ENCODE results near the gene APP.

APP gene

GRCh38 chr21:26170471-26171257 lies at the start of gene APP:
APP (minus strand) TSS chr21:26170770; CDS start chr21:26170620, 150 bp downstream.
- no peak for DNase-seq (ENCODE audit: low read depth)

DNA sequence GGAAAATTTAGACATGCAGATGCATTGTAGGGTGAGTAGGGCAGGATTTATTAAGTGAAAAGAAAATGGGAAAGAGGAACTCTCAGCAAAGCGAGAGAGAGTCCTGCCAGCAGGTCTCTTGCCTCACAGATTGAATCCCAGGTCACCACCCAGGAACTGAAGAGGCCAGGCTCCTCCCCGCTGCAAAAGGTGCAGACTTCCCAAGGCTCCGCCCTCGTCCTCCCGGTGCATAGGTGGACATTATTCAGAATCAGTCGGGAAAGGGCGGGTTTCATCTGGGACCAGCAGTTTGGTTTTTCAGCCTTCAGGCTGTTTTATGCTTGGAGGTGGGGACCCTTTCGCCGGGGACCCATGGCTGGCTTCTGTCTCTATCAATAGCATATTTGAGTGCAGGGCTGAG lies 41.6 kb upstream of the APP start:
- DNase-seq (ENCODE audit: low read depth) = no peak

DNA sequence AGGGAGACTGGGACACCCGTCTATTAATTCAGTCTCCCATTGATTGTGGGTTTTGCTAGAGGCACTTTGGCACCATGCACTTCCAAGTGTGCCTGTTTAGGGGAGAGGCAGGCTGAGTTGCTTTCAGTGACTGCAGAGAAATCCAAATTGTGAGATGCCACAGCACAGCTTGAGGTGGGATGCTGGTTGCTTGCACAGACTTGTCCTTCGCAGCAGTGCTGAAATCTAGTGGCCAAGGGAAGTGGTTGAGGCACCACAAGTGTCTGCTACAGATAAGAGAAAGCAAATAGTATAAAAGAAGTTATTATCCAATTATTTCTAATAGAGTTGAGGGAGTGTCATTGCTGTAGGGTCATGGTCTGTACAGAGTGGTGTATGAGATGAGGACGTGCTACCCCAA lies 40.0 kb upstream of the APP start:
- DNase-seq (ENCODE audit: low read depth) = no peak

GRCh38 chr21:26207021-26207420 lies 36.5 kb upstream of the APP start:
- no peak for DNase-seq (ENCODE audit: low read depth)

DNA sequence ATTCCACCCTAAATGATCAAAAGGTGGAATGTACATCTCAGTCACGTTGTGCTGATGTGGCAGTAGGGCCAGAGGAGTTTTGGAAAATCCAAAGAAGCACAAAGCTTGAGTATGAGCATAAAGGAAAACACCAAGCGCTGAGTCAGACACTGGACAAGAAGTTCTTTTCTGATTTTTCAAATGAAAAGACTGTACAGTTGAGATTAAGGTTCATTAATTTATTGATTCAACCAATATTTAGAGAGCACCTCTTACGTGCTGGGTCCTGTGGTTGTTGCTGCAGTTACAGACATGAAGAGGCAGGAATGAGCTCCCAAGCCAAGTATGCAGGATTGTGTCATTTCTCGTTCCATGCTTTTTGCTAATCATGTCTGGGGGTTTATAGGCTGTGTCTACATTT lies 28.9 kb upstream of the APP start:
- no peak for DNase-seq (ENCODE audit: low read depth)

- DNase-seq (ENCODE audit: low read depth) = no peak
Observed at GRCh38 chr21:26195708-26196107, 25.1 kb upstream of the APP start.

- no peak for DNase-seq (ENCODE audit: low read depth)
Observed at GRCh38 chr21:26194811-26195251, 24.3 kb upstream of the APP start.

GRCh38 chr21:26194326-26194725 lies 23.8 kb upstream of the APP start:
- no peak for DNase-seq (ENCODE audit: low read depth)

GRCh38 chr21:26191609-26192008 lies 21.0 kb upstream of the APP start:
- DNase-seq (ENCODE audit: low read depth) = no peak

DNA sequence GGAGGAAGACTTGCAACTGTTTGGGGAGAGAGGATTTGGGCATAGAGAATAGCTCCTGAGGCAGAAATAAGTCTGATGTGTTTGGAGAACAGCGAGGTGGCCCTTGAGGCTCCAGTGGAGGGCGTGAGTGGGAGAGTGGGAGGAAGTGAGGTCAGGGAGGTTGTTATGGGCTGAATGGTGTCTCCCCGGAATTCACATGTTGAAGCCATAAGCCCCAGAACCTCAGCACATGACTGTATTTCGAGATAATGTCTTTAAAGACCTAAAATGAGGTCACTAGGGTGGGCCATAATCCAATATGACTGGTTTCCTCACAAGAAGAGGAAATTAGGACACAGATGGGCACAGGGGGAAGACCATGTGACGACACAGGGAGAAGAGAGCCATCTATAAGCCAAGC lies 17.9 kb upstream of the APP start:
- DNase-seq (ENCODE audit: low read depth) = no peak

DNA sequence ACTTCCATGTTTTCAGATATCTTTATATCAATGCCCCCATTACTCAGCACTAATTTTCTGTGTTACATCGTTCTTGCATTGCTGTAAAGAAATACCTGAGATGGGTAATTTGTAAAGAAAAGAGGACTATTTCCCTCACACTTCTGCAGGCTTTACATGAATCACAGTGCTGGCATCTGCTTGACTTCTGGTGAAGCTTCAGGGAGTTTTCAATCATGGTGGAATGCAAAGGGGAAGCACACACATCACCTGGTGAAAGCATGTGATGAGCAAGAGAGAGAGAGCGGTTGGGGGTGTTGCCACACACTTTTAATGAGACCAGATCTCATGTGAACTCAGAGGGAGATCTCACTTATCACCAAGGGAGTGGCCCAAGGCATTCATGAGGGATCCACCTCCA lies 14.9 kb upstream of the APP start:
- DNase-seq (ENCODE audit: low read depth) = no peak

- no peak for DNase-seq (ENCODE audit: low read depth)
Observed at GRCh38 chr21:26185021-26185420, 14.5 kb upstream of the APP start.

- DNase-seq (ENCODE audit: low read depth) = no peak
Observed at GRCh38 chr21:26179501-26179900, 8.9 kb upstream of the APP start.

DNA sequence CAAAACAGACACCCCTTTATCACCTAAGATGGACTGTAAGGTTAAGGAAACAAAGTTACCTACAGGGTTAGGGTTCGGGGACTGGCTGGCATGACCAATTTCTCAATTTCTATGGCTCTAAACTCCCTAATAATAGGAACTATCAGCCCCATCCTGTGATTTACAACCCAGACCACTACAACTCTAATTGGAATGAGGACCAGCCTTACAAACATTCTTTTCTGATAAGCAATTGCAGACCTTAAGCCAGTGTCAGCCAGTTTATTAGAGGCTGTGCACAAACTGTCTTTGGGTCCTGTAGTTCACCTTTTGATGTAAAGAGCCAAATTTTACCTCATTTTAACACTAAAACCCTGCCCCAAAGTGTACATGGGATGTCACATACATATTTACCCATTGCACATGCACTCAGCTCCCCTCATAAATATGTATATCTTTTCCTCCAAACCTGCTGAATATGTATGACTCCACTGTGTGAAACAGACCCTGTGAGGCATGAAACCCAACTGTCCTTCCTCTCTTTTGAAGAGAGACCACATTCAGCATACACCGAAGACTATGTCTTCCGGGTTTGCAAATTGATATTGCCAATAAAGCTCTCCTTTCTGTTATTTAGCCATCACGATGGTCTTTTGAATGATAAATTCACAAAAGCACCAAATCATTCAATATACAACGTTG lies 7.3 kb upstream of the APP start:
- no peak for DNase-seq (ENCODE audit: low read depth)

DNA sequence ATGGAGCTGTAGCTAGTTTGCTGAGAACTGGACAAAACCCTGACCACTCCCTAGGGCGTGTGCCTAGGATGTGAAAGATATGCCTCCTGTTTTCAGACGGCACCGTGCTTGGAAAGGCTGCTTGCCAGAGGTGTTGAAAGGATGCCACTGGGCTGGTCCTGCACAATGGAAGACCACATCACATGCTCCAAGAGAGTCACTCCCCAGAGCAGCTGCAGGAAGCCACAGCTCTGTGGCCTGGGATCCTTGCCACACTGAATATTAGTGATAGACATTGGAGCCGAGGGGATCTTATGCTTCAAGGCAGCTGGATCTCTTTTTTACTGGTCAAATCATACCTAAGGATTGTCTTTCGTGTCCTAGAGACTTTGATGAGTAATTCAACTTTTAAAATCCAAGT lies 6.6 kb upstream of the APP start:
- no peak for DNase-seq (ENCODE audit: low read depth)

DNA sequence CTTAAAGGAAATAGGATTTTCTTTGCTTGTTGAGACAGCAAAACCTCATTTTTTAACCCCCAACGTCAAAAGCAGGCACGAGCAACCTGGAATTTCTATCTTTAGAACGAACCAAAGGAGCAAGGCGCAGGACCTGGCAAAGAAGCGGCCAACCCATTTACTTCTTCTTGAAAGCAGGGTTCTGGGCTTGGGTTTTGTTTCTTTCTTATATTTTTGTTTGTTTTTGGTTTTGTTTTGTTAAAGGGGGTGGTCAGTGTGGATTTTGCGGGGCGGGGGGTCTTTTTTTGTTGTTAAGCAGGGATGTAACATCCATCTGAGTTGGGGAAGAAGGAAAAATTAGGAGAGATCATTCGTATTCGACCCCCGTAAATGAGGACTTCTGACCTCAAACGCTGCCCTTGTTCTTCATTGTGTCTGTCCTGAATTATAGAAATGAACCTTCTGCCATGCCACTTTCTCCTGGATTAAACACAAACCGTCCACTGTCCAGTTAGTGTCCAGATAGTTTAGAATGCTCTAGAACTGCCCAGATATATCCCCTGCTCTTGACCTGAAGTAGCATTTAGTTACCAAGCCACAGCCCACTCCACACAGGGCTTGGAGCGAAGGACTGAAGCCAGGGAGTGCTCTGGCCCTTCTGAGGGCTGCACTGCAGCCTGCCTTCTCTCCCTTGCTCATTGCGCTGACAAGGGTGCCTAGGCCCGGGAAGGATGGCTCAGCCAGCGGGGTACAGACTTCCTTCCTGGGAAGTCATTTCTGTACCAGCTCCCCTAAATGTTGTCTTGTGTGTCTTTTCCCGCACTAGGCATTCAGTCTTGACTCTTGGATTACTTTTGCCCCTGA lies 909 bp upstream of the APP start:
- no peak for DNase-seq (ENCODE audit: low read depth)

GRCh38 chr21:26169611-26170470 lies 729 bp downstream of the APP start:
- peak; percentile 27 for DNase-seq (ENCODE audit: low read depth)

DNA sequence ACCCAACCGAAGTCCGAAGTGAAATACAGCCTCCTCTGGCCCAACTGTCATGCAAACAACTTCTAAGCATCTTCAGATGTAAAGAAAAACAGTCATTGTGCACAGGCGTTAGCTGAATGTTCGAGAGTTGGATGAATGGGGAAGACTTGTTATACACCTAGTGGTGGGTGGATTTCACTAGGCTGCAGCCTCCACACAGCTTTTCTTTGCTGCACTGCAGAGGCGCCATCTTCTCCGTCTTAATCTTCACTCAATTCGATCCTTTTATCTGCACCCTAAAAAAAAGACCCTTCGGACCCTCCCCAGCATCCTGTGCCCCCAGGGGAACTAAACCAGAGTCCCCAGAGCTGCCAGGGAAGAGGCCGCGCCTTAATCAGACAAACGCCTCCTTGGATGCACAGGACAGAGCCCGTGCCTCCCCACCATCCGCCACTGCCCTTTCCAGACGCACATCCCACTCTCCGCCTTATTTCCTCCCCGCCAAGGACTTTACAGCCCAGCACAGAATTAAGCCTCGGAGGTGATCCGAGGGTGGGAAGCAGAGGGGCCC lies 1.4 kb downstream of the APP start:
- peak; percentile 31 for DNase-seq (ENCODE audit: low read depth)

DNA sequence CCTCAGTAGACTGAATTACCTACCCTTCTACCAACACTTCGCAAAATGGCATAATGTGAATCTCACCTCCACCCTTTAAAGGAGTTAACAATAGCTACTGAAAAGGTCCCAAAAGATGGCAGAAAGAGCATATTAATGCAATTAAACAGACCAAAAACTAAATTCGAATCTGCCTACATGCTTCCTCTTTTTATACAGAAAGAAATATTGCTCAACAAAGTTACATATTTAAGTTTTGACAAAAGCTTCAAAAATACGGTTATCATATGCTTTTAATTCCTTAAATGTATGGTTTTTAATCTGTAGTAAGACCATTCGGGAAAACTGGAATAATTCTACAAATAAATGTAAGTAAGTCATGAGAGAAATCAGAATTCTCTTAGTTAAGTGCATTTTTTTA lies 2.2 kb downstream of the APP start:
- no peak for DNase-seq (ENCODE audit: low read depth)

DNA sequence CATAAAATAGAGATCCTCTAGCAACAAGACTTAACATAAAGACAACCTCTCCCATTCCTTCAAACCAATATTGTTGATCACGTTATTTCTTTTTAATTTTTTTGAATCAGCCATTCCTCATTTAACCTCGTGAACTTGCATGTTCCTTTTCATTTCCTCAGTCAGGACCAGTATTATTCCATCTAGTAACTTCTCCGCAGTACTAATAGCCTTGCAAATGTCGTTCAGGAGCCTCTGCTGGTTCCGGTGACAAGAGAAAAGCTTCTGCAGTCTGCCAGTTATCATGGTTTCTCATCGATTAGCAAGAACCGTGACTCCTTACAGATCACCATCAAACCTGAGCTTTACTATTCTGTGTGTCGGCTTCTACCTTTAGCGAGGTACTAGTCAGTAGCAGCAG lies 3.0 kb downstream of the APP start:
- no peak for DNase-seq (ENCODE audit: low read depth)

DNA sequence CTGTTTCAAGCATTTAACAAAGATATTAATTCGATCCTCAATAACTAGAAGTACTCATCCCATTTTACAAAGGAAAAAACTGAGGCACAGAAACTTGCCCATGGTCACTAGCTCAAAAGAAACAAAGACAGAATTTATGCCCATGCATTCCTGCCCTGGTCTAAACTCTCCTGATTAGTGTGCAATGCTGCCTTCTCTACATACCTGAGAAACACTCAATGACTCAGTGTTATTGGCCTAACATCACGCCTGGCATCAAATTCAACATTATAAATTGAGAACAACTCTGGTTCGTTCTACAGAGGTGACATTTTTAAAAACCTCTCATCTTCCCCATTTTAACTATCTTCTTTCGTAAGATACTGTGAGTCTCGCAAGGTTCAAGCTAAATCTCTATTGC lies 5.2 kb downstream of the APP start:
- DNase-seq (ENCODE audit: low read depth) = no peak

DNA sequence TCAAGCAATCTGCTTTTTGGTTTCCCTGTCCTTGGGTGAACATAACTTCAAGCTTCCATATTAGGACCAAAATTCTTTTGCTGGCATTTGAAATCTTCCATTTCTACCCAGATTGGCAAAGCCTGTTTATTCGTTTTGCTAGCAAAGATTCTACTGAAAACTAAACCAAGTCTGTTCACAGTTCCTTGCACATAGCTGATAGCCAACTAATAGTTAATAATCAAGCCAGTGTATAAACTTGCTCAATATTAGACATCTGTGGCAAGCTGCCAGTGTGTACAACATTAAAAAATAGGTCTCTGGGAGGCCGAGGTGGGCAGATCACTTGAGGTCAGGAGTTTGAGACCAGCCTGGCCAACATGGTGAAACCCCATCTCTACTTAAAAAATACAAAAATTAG lies 6.3 kb downstream of the APP start:
- DNase-seq (ENCODE audit: low read depth) = no peak
